Measurements from ENCODE around the gene COLGALT1.

The COLGALT1 gene

DNA sequence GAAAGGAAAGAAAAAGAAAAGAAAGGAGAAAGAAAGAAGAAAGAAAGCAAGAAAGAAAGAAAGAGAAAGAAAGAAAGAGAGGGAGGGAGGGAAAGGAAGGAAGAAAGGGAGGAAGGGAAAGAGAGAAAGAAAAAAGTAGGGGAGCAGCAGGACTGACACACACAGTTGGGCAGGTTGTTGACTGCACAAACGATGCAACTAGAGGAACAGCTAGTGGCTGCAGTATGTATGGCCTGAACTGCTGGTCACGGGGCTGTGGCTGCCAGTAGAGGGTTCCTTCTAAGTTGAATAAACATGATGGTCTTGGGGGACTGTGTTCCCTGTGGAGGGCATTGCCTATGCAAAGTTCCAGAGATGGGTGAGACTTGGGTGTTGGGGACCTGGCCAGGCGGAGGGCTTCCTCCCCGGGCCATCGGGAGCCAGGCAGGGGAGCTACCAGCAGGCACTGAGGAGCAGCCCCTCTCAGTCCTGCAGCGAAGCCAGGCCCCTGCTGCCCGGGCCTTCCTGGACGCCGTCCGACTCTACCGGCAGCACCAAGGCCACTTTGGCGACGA, 16.7 kb upstream of the COLGALT1 start:
- Histone ChIP-seq H3K9me3 (replicated peaks in 1 of 11) (no peaks in the 10 kb centered on the region), H3K27ac (peak overlapping the region in 10 of 11 experiments; percentile 12 to 80 (median 69); a peak in 18 of 22 replicates), H3K36me3 (peaks cover 0 to 43% (median 2%) of the 10 kb centered on the region in 11 experiments; a peak in 10 of 22 replicates), H3K4me2 (peak overlapping the region; percentile 91 to 99 (median 97)), H3K9ac (peak overlapping the region; percentile 60 to 83 (median 75); a peak in 21 of 22 replicates), H3K4me1 (peaks cover 17 to 65% (median 57%) of the 10 kb centered on the region in 10 experiments), H3K27me3 (no peaks in the 10 kb centered on the region), H4K20me1 (peaks cover 0 to 16% (median 0%) of the 10 kb centered on the region in 11 experiments; a peak in 4 of 22 replicates), H3K4me3 (peak overlapping the region; percentile 55 to 75 (median 64))
- no peak for TF ChIP-seq Cebpa-rat (IDR thresholded peaks at IDR 0.05)

DNA sequence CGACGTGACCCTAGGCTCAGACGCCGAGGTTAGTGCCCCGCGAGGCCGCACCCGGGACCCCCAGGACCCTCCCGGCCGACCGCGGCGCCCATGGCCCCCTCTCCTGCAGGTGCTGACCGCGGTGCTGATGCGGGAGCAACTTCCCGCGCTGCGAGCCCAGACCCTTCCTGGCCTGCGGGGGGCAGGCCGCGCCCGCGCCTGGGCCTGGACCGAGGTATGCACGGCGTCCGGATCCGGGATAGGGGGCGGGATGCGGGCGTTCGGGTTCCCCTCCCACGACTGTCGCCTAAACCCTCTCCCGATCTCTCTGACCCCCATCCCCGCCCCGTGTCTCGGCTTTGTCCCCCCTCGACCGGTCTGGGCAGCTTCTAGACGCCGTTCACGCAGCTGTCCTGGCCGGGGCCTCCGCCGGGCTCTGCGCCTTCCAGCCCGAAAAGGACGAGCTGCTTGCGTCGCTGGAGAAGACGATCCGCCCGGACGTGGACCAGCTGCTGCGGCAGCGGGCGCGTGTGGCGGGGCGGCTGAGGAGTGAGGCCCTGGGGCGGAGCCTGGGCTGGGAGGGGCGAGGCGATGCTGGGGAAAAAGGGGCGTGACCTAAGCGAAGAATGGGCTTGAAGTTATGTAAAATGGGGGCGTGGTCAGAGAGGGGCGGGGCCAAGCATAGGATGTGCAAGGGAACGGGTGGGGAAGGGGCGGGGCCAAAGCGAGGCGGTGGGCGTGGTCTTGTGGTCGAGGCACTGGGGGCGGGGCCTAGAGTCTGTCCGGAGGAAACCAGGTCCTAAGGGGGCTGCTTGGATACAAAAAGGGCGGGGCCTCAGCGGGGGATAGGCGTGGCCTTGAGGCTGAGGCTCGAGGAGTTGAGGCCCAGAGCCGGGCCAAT, 16.0 kb upstream of the COLGALT1 start:
- Histone ChIP-seq H3K9ac (peak overlapping the region; percentile 60 to 83 (median 75); a peak in 21 of 22 replicates), H3K9me3 (replicated peaks in 1 of 11) (no peaks in the 10 kb centered on the region), H4K20me1 (peaks cover 0 to 16% (median 0%) of the 10 kb centered on the region in 11 experiments; a peak in 4 of 22 replicates), H3K4me3 (peak overlapping the region; percentile 55 to 75 (median 64)), H3K27me3 (no peaks in the 10 kb centered on the region), H3K36me3 (peaks cover 0 to 41% (median 0%) of the 10 kb centered on the region in 11 experiments; a peak in 10 of 22 replicates), H3K27ac (peak overlapping the region in 10 of 11 experiments; percentile 12 to 80 (median 69); a peak in 18 of 22 replicates), H3K4me1 (peaks cover 24 to 73% (median 64%) of the 10 kb centered on the region in 10 experiments), H3K4me2 (peak overlapping the region; percentile 91 to 99 (median 97))
- no peak for TF ChIP-seq Cebpa-rat (IDR thresholded peaks at IDR 0.05)

DNA sequence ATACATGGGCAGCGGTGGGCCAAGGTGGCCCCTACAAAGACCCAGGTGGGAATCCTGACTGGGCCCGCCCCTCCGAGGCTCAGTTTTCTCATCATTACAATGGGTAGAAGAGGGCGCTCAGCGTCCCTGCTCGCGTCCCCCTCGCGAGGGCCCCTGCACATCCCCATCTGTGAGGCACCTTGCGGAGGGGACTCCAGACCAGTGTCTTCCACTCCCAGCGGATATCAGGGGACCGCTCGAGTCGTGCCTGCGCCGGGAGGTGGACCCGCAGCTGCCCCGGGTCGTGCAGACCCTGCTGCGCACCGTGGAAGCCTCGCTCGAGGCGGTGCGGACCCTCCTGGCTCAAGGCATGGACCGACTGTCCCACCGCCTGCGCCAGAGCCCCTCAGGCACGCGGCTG, 15.3 kb upstream of the COLGALT1 start:
- no peaks in the 10 kb centered on the region for H3K27me3 ChIP-seq
- peaks cover 0 to 16% (median 0%) of the 10 kb centered on the region in 11 experiments; a peak in 4 of 22 replicates for H4K20me1 ChIP-seq
- no peak for TF ChIP-seq Cebpa-rat (IDR thresholded peaks at IDR 0.05)
- peak overlapping the region in 5 of 11 experiments; percentile 18 to 30 (median 25); a peak in 4 of 22 replicates for H3K27ac ChIP-seq
- H3K4me1 ChIP-seq: peaks cover 30 to 80% (median 71%) of the 10 kb centered on the region in 10 experiments
- H3K36me3 ChIP-seq: peaks cover 0 to 37% (median 0%) of the 10 kb centered on the region in 11 experiments; a peak in 10 of 22 replicates
- peak overlapping the region in 1 of 11 experiments; percentile 29; a peak in 1 of 22 replicates for H3K9ac ChIP-seq
- peak overlapping the region in 10 of 11 experiments; percentile 10 to 40 (median 24); a peak in 9 of 22 replicates for H3K4me2 ChIP-seq
- H3K4me3 ChIP-seq: no peak overlapping the region
- H3K9me3 ChIP-seq (replicated peaks in 1 of 11): no peaks in the 10 kb centered on the region

DNA sequence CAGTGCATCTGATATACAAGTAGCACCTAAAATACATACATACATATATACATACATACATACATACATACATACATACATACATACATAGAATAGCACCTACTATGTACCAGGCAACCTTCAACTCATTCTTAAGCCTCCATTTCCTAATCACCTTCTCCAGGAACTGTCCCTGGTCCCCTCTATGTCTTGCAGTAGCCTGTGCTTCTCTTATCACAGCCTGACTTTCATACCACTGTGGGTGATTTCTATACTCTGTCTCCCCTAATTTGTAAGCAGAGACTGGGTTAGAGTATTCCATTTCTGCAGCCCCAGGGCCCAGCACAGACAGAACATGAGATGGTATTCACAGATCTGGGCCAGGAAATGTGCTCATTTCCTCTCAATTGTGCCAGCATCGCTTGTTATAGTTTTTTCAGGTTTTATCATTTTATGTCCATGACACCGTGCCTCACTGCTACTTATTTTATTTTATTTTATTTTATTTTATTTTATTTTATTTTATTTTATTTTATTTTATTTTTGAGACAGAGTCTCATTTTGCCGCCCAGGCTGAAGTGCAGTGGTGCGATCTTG, 14.2 kb upstream of the COLGALT1 start:
- Histone ChIP-seq H3K9me3 (replicated peaks in 1 of 11) (no peaks in the 10 kb centered on the region), H3K4me2 (peak overlapping the region in 6 of 11 experiments; percentile 5 to 40 (median 28); a peak in 6 of 22 replicates), H3K4me1 (peaks cover 41 to 91% (median 82%) of the 10 kb centered on the region in 10 experiments), H3K36me3 (peaks cover 0 to 31% (median 0%) of the 10 kb centered on the region in 11 experiments; a peak in 10 of 22 replicates), H3K27ac (peak overlapping the region in 1 of 11 experiments; percentile 19; a peak in 1 of 22 replicates), H3K27me3 (no peaks in the 10 kb centered on the region), H3K9ac (no peak overlapping the region), H4K20me1 (peaks cover 0 to 16% (median 0%) of the 10 kb centered on the region in 11 experiments; a peak in 4 of 22 replicates), H3K4me3 (no peak overlapping the region)
- no peak for TF ChIP-seq Cebpa-rat (IDR thresholded peaks at IDR 0.05)

DNA sequence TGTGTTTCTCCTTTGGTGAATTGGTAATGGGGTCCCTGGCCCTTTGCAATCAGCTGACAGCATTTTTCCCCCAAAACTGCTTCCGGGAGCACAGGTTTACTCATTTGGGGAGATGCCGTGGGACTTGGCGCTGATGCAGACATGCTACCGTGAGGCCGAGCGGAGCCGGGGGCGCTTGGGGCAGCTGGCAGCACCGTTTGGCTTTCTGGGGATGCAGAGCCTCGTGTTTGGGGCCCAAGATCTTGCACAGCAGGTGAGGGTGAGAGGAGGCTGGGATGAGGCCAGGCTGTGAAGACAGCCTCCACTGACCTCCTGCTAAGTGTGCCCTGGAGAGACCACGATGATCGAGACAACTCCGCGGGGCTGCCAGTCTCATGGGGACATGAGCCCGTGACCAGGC, 13.4 kb upstream of the COLGALT1 start:
- no peaks in the 10 kb centered on the region for H3K9me3 ChIP-seq (replicated peaks in 1 of 11)
- peak overlapping the region in 3 of 11 experiments; percentile 24 to 69 (median 37); a peak in 2 of 22 replicates for H3K4me2 ChIP-seq
- peaks cover 0 to 16% (median 0%) of the 10 kb centered on the region in 11 experiments; a peak in 4 of 22 replicates for H4K20me1 ChIP-seq
- TF ChIP-seq Cebpa-rat (IDR thresholded peaks at IDR 0.05): no peak
- H3K27me3 ChIP-seq: no peaks in the 10 kb centered on the region
- peak overlapping the region in 1 of 11 experiments; percentile 10; a peak in 2 of 22 replicates for H3K27ac ChIP-seq
- H3K9ac ChIP-seq: no peak overlapping the region
- no peak overlapping the region for H3K4me3 ChIP-seq
- H3K36me3 ChIP-seq: peaks cover 0 to 25% (median 0%) of the 10 kb centered on the region in 11 experiments; a peak in 10 of 22 replicates
- H3K4me1 ChIP-seq: peaks cover 47 to 94% (median 89%) of the 10 kb centered on the region in 10 experiments

DNA sequence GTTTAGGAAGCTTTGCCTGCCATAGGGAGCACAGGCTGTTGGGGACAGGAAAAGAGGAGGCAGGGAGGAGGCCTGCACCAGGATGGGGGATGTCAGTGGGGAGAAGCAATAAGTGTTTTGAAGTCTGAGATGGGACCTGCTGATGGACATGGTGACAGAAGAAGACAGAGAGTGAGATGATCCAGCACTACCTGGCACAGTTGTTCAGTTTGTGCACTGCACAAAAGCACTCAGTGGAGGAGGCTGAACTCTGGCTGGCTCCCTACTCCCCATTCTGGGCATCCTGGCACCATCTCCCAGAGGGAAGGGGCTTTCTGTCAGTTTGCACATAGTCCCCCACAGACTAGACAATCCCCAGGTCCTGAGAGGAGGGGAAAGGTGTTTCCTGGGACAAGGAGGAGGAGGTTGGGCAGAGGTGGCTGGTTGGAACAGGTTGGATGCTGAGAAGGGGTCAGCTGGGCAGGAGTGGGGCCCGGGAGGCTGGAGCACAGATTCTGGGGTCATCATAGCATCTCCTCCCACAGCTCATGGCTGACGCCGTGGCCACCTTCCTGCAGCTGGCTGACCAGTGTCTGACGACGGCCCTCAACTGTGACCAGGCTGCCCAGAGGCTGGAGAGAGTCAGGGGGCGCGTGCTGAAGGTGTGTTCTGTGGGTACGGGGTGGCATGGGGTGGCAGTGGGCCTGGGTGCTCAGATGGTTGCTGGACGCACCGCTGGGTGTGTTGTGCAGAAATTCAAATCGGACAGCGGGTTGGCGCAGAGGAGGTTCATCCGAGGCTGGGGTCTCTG, 12.5 kb upstream of the COLGALT1 start:
- TF ChIP-seq Cebpa-rat (IDR thresholded peaks at IDR 0.05): no peak

DNA sequence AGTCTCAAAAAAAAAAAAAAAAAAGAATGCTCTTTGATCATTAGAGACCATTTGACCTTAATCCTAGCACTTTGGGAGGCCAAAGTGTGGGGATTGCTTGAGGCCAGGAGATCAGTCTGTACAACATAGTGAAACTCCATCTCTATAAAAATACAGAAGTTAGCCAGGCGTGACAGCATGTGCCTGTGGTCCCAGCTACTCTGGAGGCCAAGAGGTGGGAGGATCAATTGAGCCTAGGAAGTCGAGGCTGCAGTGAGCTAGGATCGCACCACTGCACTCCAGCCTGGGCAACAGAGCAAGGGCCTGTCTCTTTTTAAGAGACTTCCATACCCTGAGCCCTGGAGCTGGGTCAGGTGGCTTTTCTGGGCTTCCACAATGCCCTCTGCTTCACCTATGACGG, 11.5 kb upstream of the COLGALT1 start:
- H3K4me3 ChIP-seq: no peak overlapping the region
- peaks cover 0 to 30% (median 0%) of the 10 kb centered on the region in 11 experiments; a peak in 6 of 22 replicates for H3K36me3 ChIP-seq
- no peaks in the 10 kb centered on the region for H3K27me3 ChIP-seq
- H3K27ac ChIP-seq: peak overlapping the region in 6 of 11 experiments; percentile 1 to 77 (median 26); a peak in 6 of 22 replicates
- no peak overlapping the region for H3K9ac ChIP-seq
- H3K9me3 ChIP-seq (replicated peaks in 1 of 11): no peaks in the 10 kb centered on the region
- peak overlapping the region; percentile 32 to 84 (median 57) for H3K4me2 ChIP-seq
- peaks cover 45 to 91% (median 86%) of the 10 kb centered on the region in 10 experiments for H3K4me1 ChIP-seq
- H4K20me1 ChIP-seq: peaks cover 0 to 10% (median 0%) of the 10 kb centered on the region in 11 experiments; a peak in 4 of 22 replicates
- no peak for TF ChIP-seq Cebpa-rat (IDR thresholded peaks at IDR 0.05)

More for the DNA sequence above, 12.5 kb upstream of the COLGALT1 start:
- H3K4me1 ChIP-seq: peaks cover 45 to 91% (median 86%) of the 10 kb centered on the region in 10 experiments
- H3K4me3 ChIP-seq: no peak overlapping the region
- peak overlapping the region in 7 of 11 experiments; percentile 6 to 84 (median 57); a peak in 7 of 22 replicates for H3K4me2 ChIP-seq
- H4K20me1 ChIP-seq: peaks cover 0 to 16% (median 0%) of the 10 kb centered on the region in 11 experiments; a peak in 4 of 22 replicates
- H3K27me3 ChIP-seq: no peaks in the 10 kb centered on the region
- H3K9me3 ChIP-seq (replicated peaks in 1 of 11): no peaks in the 10 kb centered on the region
- peak overlapping the region in 2 of 11 experiments; percentile 8 to 11; a peak in 1 of 22 replicates for H3K27ac ChIP-seq
- H3K9ac ChIP-seq: 0 out of 22 replicates have a peak overlapping the region, but pooled peaks of 1 of the 11 experiments have one; percentile 3
- peaks cover 0 to 22% (median 0%) of the 10 kb centered on the region in 11 experiments; a peak in 3 of 22 replicates for H3K36me3 ChIP-seq

All from BLaER1 treated with 17β-estradiol and CSF1 and Interleukin-3, amounts not matched to agents 10 nM and 100 nM (cell line).